Renal pelvis (tissue), 4 donors: ENCODE measurements around the gene CEL. TPM values are rescaled to one million over a fixed set of nuclear protein-coding genes. Genes with fewer than 3 reads are reported as not detected.
"Not testable (repeated sequence)": the region's sequence is repeated elsewhere in the genome, so short reads cannot be mapped to it uniquely, and the experiment has no call there.

Experiments
- DNase-seq: peaks from one replicate; pipeline ENCODE4 v3.0.0-alpha.2; 2013
- polyA plus RNA-seq, 3 donors: library from polyadenylated mRNA; unstranded; fragments of 120-200 nt; gene quantifications; one replicate each; pipeline ENCODE4 v1.2.1, GENCODE V29; 2013; ENCODE audit not compliant: insufficient read length in 3 of 3

The CEL gene
- polyA plus RNA-seq, 3 donors = 4.0 to 4.1 (median 4.0) TPM

GRCh38 chr9:133081957-133082644 lies 20.3 kb downstream of the CEL start:
- DNase-seq = not testable (repeated sequence)

- not testable (repeated sequence) for DNase-seq
These were observed 21.9 kb downstream of the CEL start for GRCh38 chr9:133083688-133084087.

GRCh38 chr9:133086212-133086860 lies 24.6 kb downstream of the CEL start:
- not testable (repeated sequence) for DNase-seq

- no peak for DNase-seq
These were observed 25.1 kb downstream of the CEL start for GRCh38 chr9:133086894-133087293.

- DNase-seq = no peak
These were observed 25.8 kb downstream of the CEL start for GRCh38 chr9:133087429-133088145.

- DNase-seq = no peak
These were observed 26.5 kb downstream of the CEL start for GRCh38 chr9:133088146-133088750.

GRCh38 chr9:133088756-133089155 lies 27.0 kb downstream of the CEL start:
- DNase-seq = no peak

- DNase-seq = no peak
These were observed 27.5 kb downstream of the CEL start for GRCh38 chr9:133089271-133089671.

GRCh38 chr9:133090187-133090586 lies 28.4 kb downstream of the CEL start:
- no peak for DNase-seq

GRCh38 chr9:133090752-133091385 lies 29.1 kb downstream of the CEL start:
- DNase-seq = no peak

- not testable (repeated sequence) for DNase-seq
These were observed 32.6 kb downstream of the CEL start for GRCh38 chr9:133094351-133094750.

GRCh38 chr9:133094842-133095393 lies 33.1 kb downstream of the CEL start:
- DNase-seq = no peak

GRCh38 chr9:133098104-133098754 lies 36.4 kb downstream of the CEL start:
- no peak for DNase-seq

GRCh38 chr9:133098871-133099270 lies 37.1 kb downstream of the CEL start:
- DNase-seq = no peak

- no peak for DNase-seq
These were observed 38.1 kb downstream of the CEL start for GRCh38 chr9:133099726-133100505.

- DNase-seq = no peak
These were observed 39.0 kb downstream of the CEL start for GRCh38 chr9:133100506-133101355.

- DNase-seq = no peak
These were observed 39.8 kb downstream of the CEL start for GRCh38 chr9:133101356-133102189.
